Osteocyte (in vitro differentiated cells): ENCODE measurements around the gene ANTKMT. TPM values are rescaled to one million over a fixed set of nuclear protein-coding genes. Genes with fewer than 3 reads are reported as not detected.
A peak's percentile ranks its signal among the peaks of the same experiment; 100 is the strongest.

Source experiments
- DNase-seq: peaks from one replicate; pipeline ENCODE4 v3.0.0; 2021; ENCODE audit warnings: mixed read lengths; ENCODE audit not compliant: unreplicated experiment; ENCODE audit errors: extremely low spot score
- H3K27ac Mint-ChIP-seq: one replicate; pipeline ENCODE4 v1.8.0; 2021; ENCODE audit warnings: mild to moderate bottlenecking, mixed read lengths; ENCODE audit not compliant: unreplicated experiment
- H3K27me3 Mint-ChIP-seq: one replicate; pipeline ENCODE4 v1.8.0; 2021; ENCODE audit warnings: mixed read lengths; ENCODE audit not compliant: unreplicated experiment
- H3K36me3 Mint-ChIP-seq: one replicate; pipeline ENCODE4 v1.8.0; 2021; ENCODE audit warnings: mixed read lengths; ENCODE audit not compliant: unreplicated experiment
- H3K4me1 Mint-ChIP-seq: one replicate; pipeline ENCODE4 v1.8.0; 2021; ENCODE audit warnings: mixed read lengths; ENCODE audit not compliant: unreplicated experiment
- H3K4me3 Mint-ChIP-seq: one replicate; pipeline ENCODE4 v1.8.0; 2021; ENCODE audit warnings: mild to moderate bottlenecking, moderate library complexity, mixed read lengths; ENCODE audit not compliant: unreplicated experiment
- H3K9me3 Mint-ChIP-seq: one replicate; pipeline ENCODE4 v1.8.0; 2021; ENCODE audit warnings: mixed read lengths; ENCODE audit not compliant: unreplicated experiment
- total RNA-seq: library from RNA; stranded (reverse); gene quantifications from 2 replicates; pipeline ENCODE4 v1.2.1, GENCODE V29; 2021
- TF ChIP-seq, protein P1 (sequence below): fragments of 200-600 bp; sonication (generic); IDR thresholded peaks from 2 replicates; pipeline ENCODE4 v1.5.0; 2021; ENCODE audit warnings: antibody characterized with exemption, mild to moderate bottlenecking, moderate library complexity

Gene ANTKMT
- total RNA-seq, 1 donor from 2014 or later = 41.7 TPM

DNA sequence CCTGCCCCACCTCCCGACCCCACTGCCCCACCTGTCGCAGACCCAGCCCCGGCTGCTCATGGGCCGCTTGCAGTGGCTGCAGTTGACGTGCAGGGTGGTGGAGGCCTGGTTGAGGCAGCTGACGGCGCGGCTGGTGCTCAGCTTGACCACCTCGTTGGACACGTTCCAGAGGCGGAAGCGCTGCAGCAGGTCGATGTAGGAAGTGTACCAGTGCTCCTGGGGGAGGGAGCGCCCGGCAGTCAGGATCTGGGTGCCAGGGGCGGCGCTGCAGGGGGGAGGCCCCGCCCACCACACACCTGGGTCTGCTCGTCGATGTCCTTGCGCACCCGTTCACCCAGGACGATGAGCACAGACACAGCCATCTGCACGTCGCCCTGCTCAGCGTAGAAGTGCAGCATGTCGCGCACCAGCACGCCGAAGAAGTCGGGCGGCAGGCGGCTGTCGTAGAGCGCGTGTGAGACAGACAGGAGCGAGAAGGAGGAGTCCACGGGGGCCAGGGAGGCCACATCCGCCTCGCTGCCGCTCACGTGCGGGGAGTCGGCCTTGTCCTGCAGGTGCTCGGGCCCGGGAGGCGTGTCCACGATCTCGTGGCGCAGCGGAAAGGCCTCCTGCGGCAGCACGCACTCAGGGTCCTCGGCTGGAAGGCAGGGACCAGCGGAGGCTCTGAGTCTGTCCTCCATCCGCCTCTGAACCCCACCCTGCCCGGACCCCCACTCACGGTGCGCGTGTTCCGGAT lies 35.8 kb upstream of the ANTKMT start:
- peaks cover 14% of the 10 kb centered on the region for H3K36me3 Mint-ChIP-seq
- TF ChIP-seq, protein P1, sequence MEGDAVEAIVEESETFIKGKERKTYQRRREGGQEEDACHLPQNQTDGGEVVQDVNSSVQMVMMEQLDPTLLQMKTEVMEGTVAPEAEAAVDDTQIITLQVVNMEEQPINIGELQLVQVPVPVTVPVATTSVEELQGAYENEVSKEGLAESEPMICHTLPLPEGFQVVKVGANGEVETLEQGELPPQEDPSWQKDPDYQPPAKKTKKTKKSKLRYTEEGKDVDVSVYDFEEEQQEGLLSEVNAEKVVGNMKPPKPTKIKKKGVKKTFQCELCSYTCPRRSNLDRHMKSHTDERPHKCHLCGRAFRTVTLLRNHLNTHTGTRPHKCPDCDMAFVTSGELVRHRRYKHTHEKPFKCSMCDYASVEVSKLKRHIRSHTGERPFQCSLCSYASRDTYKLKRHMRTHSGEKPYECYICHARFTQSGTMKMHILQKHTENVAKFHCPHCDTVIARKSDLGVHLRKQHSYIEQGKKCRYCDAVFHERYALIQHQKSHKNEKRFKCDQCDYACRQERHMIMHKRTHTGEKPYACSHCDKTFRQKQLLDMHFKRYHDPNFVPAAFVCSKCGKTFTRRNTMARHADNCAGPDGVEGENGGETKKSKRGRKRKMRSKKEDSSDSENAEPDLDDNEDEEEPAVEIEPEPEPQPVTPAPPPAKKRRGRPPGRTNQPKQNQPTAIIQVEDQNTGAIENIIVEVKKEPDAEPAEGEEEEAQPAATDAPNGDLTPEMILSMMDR = no peak
- no peak for DNase-seq
- H3K9me3 Mint-ChIP-seq = no peaks in the 10 kb centered on the region
- no peak overlapping the region for H3K27ac Mint-ChIP-seq
- no peaks in the 10 kb centered on the region for H3K27me3 Mint-ChIP-seq
- H3K4me1 Mint-ChIP-seq = peaks cover 32% of the 10 kb centered on the region
- no peak overlapping the region for H3K4me3 Mint-ChIP-seq

- no peaks in the 10 kb centered on the region for H3K27me3 Mint-ChIP-seq
- peak overlapping the region; percentile 44 for H3K4me3 Mint-ChIP-seq
- no peak for DNase-seq
- no peaks in the 10 kb centered on the region for H3K9me3 Mint-ChIP-seq
- H3K36me3 Mint-ChIP-seq = peaks cover 14% of the 10 kb centered on the region
- TF ChIP-seq, protein P1 = peak; percentile 52
- H3K27ac Mint-ChIP-seq = peak overlapping the region; percentile 34
- peaks cover 36% of the 10 kb centered on the region for H3K4me1 Mint-ChIP-seq
Measured at GRCh38 chr16:685967-686366, 35.0 kb upstream of the ANTKMT start.

- DNase-seq = no peak
- Mint-ChIP-seq H3K9me3 (no peaks in the 10 kb centered on the region), H3K27ac (no peak overlapping the region), H3K4me3 (no peak overlapping the region), H3K27me3 (no peaks in the 10 kb centered on the region), H3K4me1 (peaks cover 29% of the 10 kb centered on the region), H3K36me3 (peaks cover 8% of the 10 kb centered on the region)
- TF ChIP-seq, protein P1 = no peak
Measured at GRCh38 chr16:686459-687260, 34.3 kb upstream of the ANTKMT start.

DNA sequence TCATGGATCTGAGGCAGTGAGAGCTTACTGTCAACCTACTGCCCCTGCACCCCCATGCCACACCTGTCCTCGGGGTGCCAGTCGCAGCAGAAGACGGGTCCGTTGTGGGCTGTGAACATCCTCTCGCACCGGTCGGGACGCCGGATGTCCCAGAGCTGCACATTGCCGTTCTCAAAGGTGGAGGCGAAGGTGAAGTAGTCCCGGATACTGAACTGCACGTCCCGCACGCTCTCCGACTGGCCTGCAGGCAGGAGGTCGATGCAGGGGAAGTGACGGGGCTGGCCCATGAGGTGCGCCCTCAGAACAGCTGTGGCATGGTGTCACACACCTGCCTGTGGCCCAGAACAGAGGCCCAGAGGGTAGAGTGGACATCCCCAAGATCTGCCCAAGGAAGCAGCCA lies 33.4 kb upstream of the ANTKMT start:
- Mint-ChIP-seq H3K4me1 (peaks cover 25% of the 10 kb centered on the region), H3K27me3 (peaks cover 5% of the 10 kb centered on the region), H3K27ac (no peak overlapping the region), H3K36me3 (peaks cover 5% of the 10 kb centered on the region), H3K4me3 (no peak overlapping the region), H3K9me3 (no peaks in the 10 kb centered on the region)
- DNase-seq = no peak
- TF ChIP-seq, protein P1 = no peak
